Hepatocyte (in vitro differentiated cells): ENCODE measurements around the gene NUBP2. TPM values are rescaled to one million over a fixed set of nuclear protein-coding genes. Genes with fewer than 3 reads are reported as not detected.

Source experiments
- DNase-seq: peaks from one replicate; pipeline ENCODE4 v3.0.0-alpha.2; 2016; ENCODE audit warnings: low spot score
- H2AFZ ChIP-seq: fragments of 200-600 bp; sonication (generic); 2 replicates; pipeline ENCODE4 v1.6.0; 2016; ENCODE audit warnings: antibody characterized with exemption, mild to moderate bottlenecking
- H3K27ac ChIP-seq: fragments of 200-600 bp; sonication (generic); 2 replicates; pipeline ENCODE4 v1.5.1; 2016; ENCODE audit warnings: mild to moderate bottlenecking
- H3K27me3 ChIP-seq: fragments of 200-600 bp; sonication (generic); 2 replicates; pipeline ENCODE4 v1.6.1; 2016
- H3K36me3 ChIP-seq: fragments of 200-600 bp; sonication (generic); replicated peaks from 2 replicates; pipeline ENCODE4 v1.5.1; 2016; ENCODE audit warnings: low read depth; ENCODE audit not compliant: insufficient read depth
- H3K4me1 ChIP-seq: fragments of 200-600 bp; sonication (generic); 2 replicates; pipeline ENCODE4 v1.5.1; 2016; ENCODE audit warnings: mild to moderate bottlenecking, moderate library complexity; ENCODE audit not compliant: insufficient read depth
- H3K4me2 ChIP-seq: fragments of 200-600 bp; sonication (generic); 2 replicates; pipeline ENCODE4 v1.6.0; 2016
- H3K4me3 ChIP-seq: fragments of 200-600 bp; sonication (generic); 2 replicates; pipeline ENCODE4 v1.5.1; 2016; ENCODE audit warnings: mild to moderate bottlenecking
- H3K79me2 ChIP-seq: fragments of 200-600 bp; sonication (generic); 2 replicates; pipeline ENCODE4 v1.6.0; 2017; ENCODE audit warnings: mild to moderate bottlenecking
- H3K9me2 ChIP-seq: fragments of 200-600 bp; sonication (generic); replicated peaks from 2 replicates; pipeline ENCODE4 v1.6.0; 2017; ENCODE audit warnings: mild to moderate bottlenecking; ENCODE audit not compliant: insufficient read depth
- H3K9me3 ChIP-seq: fragments of 200-600 bp; sonication (generic); 2 replicates; pipeline ENCODE4 v1.5.1; 2016; ENCODE audit warnings: low read depth, mild to moderate bottlenecking
- H4K20me1 ChIP-seq: fragments of 200-600 bp; sonication (generic); 2 replicates; pipeline ENCODE4 v1.6.0; 2016; ENCODE audit warnings: mild to moderate bottlenecking; ENCODE audit not compliant: insufficient read depth, poor library complexity, severe bottlenecking
- CTCF ChIP-seq: fragments of 200-600 bp; sonication (generic); IDR thresholded peaks from 2 replicates; pipeline ENCODE4 v1.5.1; 2016; ENCODE audit warnings: antibody characterized with exemption, mild to moderate bottlenecking; ENCODE audit not compliant: poor library complexity
- EZH2 ChIP-seq: fragments of 200-600 bp; sonication (generic); IDR thresholded peaks from 2 replicates; pipeline ENCODE4 v1.6.1; 2016; ENCODE audit warnings: antibody characterized with exemption, mild to moderate bottlenecking, borderline replicate concordance
- EZH2phosphoT487 ChIP-seq: fragments of 200-600 bp; sonication (generic); IDR thresholded peaks from one replicate; pipeline ENCODE4 v1.6.1; 2018; ENCODE audit warnings: antibody characterized with exemption, mild to moderate bottlenecking, low read depth, moderate library complexity; ENCODE audit not compliant: unreplicated experiment, severe bottlenecking
- WGBS: methylation state at CpG from one replicate; pipeline ENCODE4 v1.1.6; 2016; ENCODE audit warnings: low lambda C conversion rate; ENCODE audit errors: missing lambda C conversion rate; 5-methylcytosine and 5-hydroxymethylcytosine counted together
- polyA plus RNA-seq: library from polyadenylated mRNA; unstranded; fragments of >200 nt; fragmentation: Nextera tagmentation; extraction: Ambion mirVana; gene quantifications from 2 replicates; pipeline ENCODE4 v1.2.1, GENCODE V29; 2016
- total RNA-seq: library from RNA; depleted of rRNA; stranded (reverse); fragments of >200 nt; gene quantifications from 2 replicates; pipeline ENCODE4 v1.2.3, GENCODE V29; 2014

The NUBP2 gene
- total and polyA plus RNA-seq, 2 experiments from 2014 or later = 85.4 to 101 TPM

- no peak for DNase-seq
- TF ChIP-seq EZH2phosphoT487 (no peak), EZH2 (no peak), CTCF (no peak)
- H3K79me2 ChIP-seq = no peaks in the 10 kb centered on the region
- H3K4me1 ChIP-seq = peaks cover 9% of the 10 kb centered on the region
- 97% methylated on average over 12 of the region's 12 CpGs for WGBS
- no peaks in the 10 kb centered on the region for H4K20me1 ChIP-seq
- no peaks in the 10 kb centered on the region for H3K9me3 ChIP-seq
- H3K27ac ChIP-seq = no peak overlapping the region
- no peaks in the 10 kb centered on the region for H3K27me3 ChIP-seq
- H3K36me3 ChIP-seq = no peaks in the 10 kb centered on the region
- no peak overlapping the region for H2AFZ ChIP-seq
- no peak overlapping the region for H3K4me2 ChIP-seq
- H3K9me2 ChIP-seq = no peaks in the 10 kb centered on the region
- no peak overlapping the region for H3K4me3 ChIP-seq
These were observed 28.6 kb upstream of the NUBP2 start for GRCh38 chr16:1754204-1754603.

GRCh38 chr16:1757714-1758461 lies 24.9 kb upstream of the NUBP2 start:
- H3K4me2 ChIP-seq = peak overlapping the region; percentile 59
- H3K79me2 ChIP-seq = no peaks in the 10 kb centered on the region
- TF ChIP-seq CTCF = no peak
- TF ChIP-seq EZH2 = no peak
- TF ChIP-seq EZH2phosphoT487 = no peak
- H3K27ac ChIP-seq = no peak overlapping the region
- DNase-seq = no peak
- WGBS = 83% methylated on average over 36 of the region's 37 CpGs
- no peak overlapping the region for H2AFZ ChIP-seq
- H3K4me1 ChIP-seq = peaks cover 9% of the 10 kb centered on the region
- H3K4me3 ChIP-seq = no peak overlapping the region
- no peaks in the 10 kb centered on the region for H3K9me2 ChIP-seq
- peaks cover under 1% of the 10 kb centered on the region for H4K20me1 ChIP-seq
- H3K27me3 ChIP-seq = no peaks in the 10 kb centered on the region
- H3K36me3 ChIP-seq = no peaks in the 10 kb centered on the region
- H3K9me3 ChIP-seq = no peaks in the 10 kb centered on the region

GRCh38 chr16:1758923-1759322 lies 23.8 kb upstream of the NUBP2 start:
- no peaks in the 10 kb centered on the region for H3K9me3 ChIP-seq
- H3K9me2 ChIP-seq = no peaks in the 10 kb centered on the region
- no peak overlapping the region for H2AFZ ChIP-seq
- no peak overlapping the region for H3K4me2 ChIP-seq
- TF ChIP-seq EZH2phosphoT487 = no peak
- TF ChIP-seq EZH2 = no peak
- no peak for TF ChIP-seq CTCF
- no peak overlapping the region for H3K27ac ChIP-seq
- H3K36me3 ChIP-seq = no peaks in the 10 kb centered on the region
- peaks cover 9% of the 10 kb centered on the region for H3K4me1 ChIP-seq
- H3K4me3 ChIP-seq = no peak overlapping the region
- H4K20me1 ChIP-seq = peaks cover 3% of the 10 kb centered on the region
- H3K79me2 ChIP-seq = no peaks in the 10 kb centered on the region
- H3K27me3 ChIP-seq = no peaks in the 10 kb centered on the region
- 95% methylated on average over 16 of the region's 18 CpGs for WGBS
- no peak for DNase-seq
